ENCODE measurements around the gene TTC23.

Gene TTC23

GRCh38 chr15:99096173-99096893 is 153.0 kb downstream of the TTC23 start:
- no peak for FAIRE-seq
- DNase-seq (ENCODE audit: insufficient read length), result no peak
- TF ChIP-seq POLR2AphosphoS5 (IDR thresholded peaks at IDR 0.05; ENCODE audit: low read depth, low read length), result no peak
- TF ChIP-seq POLR2A (IDR thresholded peaks at IDR 0.05; ENCODE audit: low read depth, low read length), result no peak
- TF ChIP-seq TAF1 (IDR thresholded peaks at IDR 0.05; ENCODE audit: borderline replicate concordance, low read depth, low read length), result no peak

- FAIRE-seq (no peak), DNase-seq (ENCODE audit: insufficient read length) (no peak)
- TF ChIP-seq POLR2AphosphoS5 (IDR thresholded peaks at IDR 0.05; ENCODE audit: low read depth, low read length) (no peak), POLR2A (IDR thresholded peaks at IDR 0.05; ENCODE audit: low read depth, low read length) (no peak), TAF1 (IDR thresholded peaks at IDR 0.05; ENCODE audit: borderline replicate concordance, low read depth, low read length) (no peak)
These were observed 153.8 kb downstream of the TTC23 start for GRCh38 chr15:99095626-99096025.

GRCh38 chr15:99092554-99093172 is 156.7 kb downstream of the TTC23 start:
- TF ChIP-seq POLR2AphosphoS5 (IDR thresholded peaks at IDR 0.05; ENCODE audit: low read depth, low read length) (no peak), POLR2A (IDR thresholded peaks at IDR 0.05; ENCODE audit: low read depth, low read length) (no peak), TAF1 (IDR thresholded peaks at IDR 0.05; ENCODE audit: borderline replicate concordance, low read depth, low read length) (no peak)
- peak; percentile 14 for FAIRE-seq
- DNase-seq (ENCODE audit: insufficient read length), result no peak

DNA sequence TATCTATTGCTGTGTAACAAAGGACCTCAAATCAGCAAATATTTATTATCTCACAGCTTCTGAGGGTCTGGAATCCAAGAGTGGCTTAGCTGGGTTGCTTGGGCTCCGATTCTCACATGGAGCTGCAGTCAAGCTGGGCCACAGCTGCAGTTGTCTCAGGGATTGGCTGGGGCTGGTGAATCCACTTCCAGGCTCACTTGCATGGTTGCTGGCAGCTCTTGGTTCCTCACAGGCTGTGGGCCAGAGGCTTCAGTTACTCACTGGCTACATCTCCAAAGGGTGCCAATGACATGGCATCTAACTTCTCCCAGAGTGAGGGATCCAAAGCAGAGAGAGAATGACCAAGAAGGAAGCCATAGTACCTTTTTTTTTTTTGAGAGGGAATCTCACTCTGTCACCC is 158.4 kb downstream of the TTC23 start:
- FAIRE-seq, result no peak
- TF ChIP-seq TAF1 (IDR thresholded peaks at IDR 0.05; ENCODE audit: borderline replicate concordance, low read depth, low read length) (no peak), POLR2AphosphoS5 (IDR thresholded peaks at IDR 0.05; ENCODE audit: low read depth, low read length) (no peak), POLR2A (IDR thresholded peaks at IDR 0.05; ENCODE audit: low read depth, low read length) (no peak)
- no peak for DNase-seq (ENCODE audit: insufficient read length)

DNA sequence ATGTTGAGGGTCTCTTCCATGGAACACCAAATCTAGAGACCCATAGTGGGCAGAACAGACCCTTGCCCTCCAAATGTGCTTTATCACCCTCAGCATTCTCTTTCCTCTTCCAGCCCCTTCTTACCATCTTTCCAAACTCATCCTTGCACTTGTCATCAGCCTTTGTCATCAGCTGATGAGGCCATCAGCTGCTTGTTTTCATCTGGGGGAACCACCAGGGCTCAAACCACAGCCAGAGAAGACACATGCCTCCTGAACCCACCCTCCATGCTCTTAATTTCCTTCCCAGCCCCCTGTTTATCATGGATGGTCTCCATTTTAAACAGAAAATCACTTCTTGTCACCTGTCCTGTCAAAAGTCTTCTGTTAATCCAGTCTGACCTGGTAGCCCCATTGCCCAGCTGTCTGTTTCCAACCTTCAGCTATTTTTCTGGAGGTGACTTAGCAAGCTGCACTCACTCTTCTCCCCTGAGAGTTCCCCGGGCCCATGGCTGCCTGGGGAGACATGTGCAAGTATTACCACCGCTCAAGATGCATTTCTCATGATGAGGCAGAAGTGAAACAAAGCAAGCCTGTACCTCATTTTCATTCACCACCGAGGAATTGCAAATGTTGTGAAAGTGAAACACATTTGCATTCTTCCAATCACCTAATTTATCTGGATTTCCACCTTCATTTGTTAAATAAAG is 159.2 kb downstream of the TTC23 start:
- FAIRE-seq (peak; percentile 93), DNase-seq (ENCODE audit: insufficient read length) (no peak)
- TF ChIP-seq TAF1 (IDR thresholded peaks at IDR 0.05; ENCODE audit: borderline replicate concordance, low read depth, low read length) (no peak), POLR2AphosphoS5 (IDR thresholded peaks at IDR 0.05; ENCODE audit: low read depth, low read length) (no peak), POLR2A (IDR thresholded peaks at IDR 0.05; ENCODE audit: low read depth, low read length) (no peak)

DNA sequence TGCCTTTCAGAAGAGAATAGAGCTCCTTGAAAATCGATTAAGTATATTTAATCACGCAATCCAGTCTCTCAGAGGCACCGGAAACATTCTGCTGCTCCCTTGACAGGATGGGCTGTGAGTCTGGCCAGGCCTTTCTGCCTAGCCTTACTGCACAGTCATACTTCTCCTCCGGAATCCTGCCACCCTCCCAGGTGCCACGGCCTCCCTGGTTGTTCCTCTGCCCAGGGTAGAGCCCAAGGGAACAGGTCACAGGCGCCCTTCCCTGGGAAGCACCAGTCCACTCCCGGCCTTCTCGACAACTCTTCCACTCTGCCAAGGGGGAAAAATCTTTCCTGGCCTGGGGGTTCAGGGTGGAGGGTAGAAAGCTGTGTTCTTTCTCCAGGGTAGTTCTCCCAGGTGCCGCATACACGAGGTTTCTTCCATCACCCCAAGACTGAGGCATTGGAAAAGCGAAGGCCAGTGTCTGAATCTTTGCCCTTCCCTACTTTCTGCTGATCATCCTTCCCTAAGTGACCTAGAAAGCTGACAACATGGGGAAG is 161.9 kb downstream of the TTC23 start:
- DNase-seq (ENCODE audit: insufficient read length), result no peak

GRCh38 chr15:99086327-99086667 is 163.1 kb downstream of the TTC23 start:
- FAIRE-seq (no peak), DNase-seq (ENCODE audit: insufficient read length) (no peak)
- TF ChIP-seq POLR2A (IDR thresholded peaks at IDR 0.05; ENCODE audit: low read depth, low read length) (no peak), POLR2AphosphoS5 (IDR thresholded peaks at IDR 0.05; ENCODE audit: low read depth, low read length) (no peak), TAF1 (IDR thresholded peaks at IDR 0.05; ENCODE audit: borderline replicate concordance, low read depth, low read length) (no peak)

More for the DNA sequence above, 161.9 kb downstream of the TTC23 start:
- FAIRE-seq, result no peak
- TF ChIP-seq POLR2A (IDR thresholded peaks at IDR 0.05; ENCODE audit: low read depth, low read length), result no peak
- TF ChIP-seq TAF1 (IDR thresholded peaks at IDR 0.05; ENCODE audit: borderline replicate concordance, low read depth, low read length), result no peak
- no peak for TF ChIP-seq POLR2AphosphoS5 (IDR thresholded peaks at IDR 0.05; ENCODE audit: low read depth, low read length)

Data from GM12892 (cell line).